Endodermal cell (in vitro differentiated cells): Measurements from ENCODE around the gene SYNE2. TPM values are rescaled to one million over a fixed set of nuclear protein-coding genes. Genes with fewer than 3 reads are reported as not detected.

Experiments
- DNase-seq: peaks from one replicate; pipeline ENCODE4 v3.0.0-alpha.2; 2017
- H3K27ac ChIP-seq: 2 replicates; pipeline ENCODE4 v1.5.1; 2013; ENCODE audit warnings: mild to moderate bottlenecking, low read depth, low read length, moderate library complexity
- H3K27me3 ChIP-seq: 2 replicates; pipeline ENCODE4 v1.6.1; 2013; ENCODE audit warnings: mild to moderate bottlenecking, low read length, moderate library complexity; ENCODE audit not compliant: insufficient read depth, control insufficient read depth, poor library complexity, severe bottlenecking
- H3K36me3 ChIP-seq: 2 replicates; pipeline ENCODE4 v1.7.0; 2013; ENCODE audit warnings: mild to moderate bottlenecking, low read length, moderate library complexity; ENCODE audit not compliant: control insufficient read depth, insufficient read depth
- H3K4me1 ChIP-seq: one replicate; pipeline ENCODE4 v1.7.0; 2013; ENCODE audit warnings: low read length; ENCODE audit not compliant: control insufficient read depth, insufficient read depth
- H3K4me3 ChIP-seq: 2 replicates; pipeline ENCODE4 v1.5.1; 2013; ENCODE audit warnings: mild to moderate bottlenecking, low read length, moderate library complexity
- H3K9ac ChIP-seq: 2 replicates; pipeline ENCODE4 v1.6.1; 2013; ENCODE audit warnings: mild to moderate bottlenecking, low read length, moderate library complexity; ENCODE audit not compliant: poor library complexity, severe bottlenecking; ENCODE audit errors: extremely low read depth
- H3K9me3 ChIP-seq: 2 replicates; pipeline ENCODE4 v1.6.1; 2013; ENCODE audit warnings: mild to moderate bottlenecking, low read length, moderate library complexity; ENCODE audit not compliant: control insufficient read depth
- H3K27ac Mint-ChIP-seq: 2 replicates; pipeline ENCODE4 v1.8.0; 2020; ENCODE audit warnings: mixed read lengths
- H3K27me3 Mint-ChIP-seq: 2 replicates; pipeline ENCODE4 v1.8.0; 2021; ENCODE audit warnings: mild to moderate bottlenecking, mixed read lengths; ENCODE audit not compliant: insufficient read depth
- H3K36me3 Mint-ChIP-seq: 2 replicates; pipeline ENCODE4 v1.8.0; 2020; ENCODE audit warnings: low read depth, mixed read lengths
- H3K4me1 Mint-ChIP-seq: 2 replicates; pipeline ENCODE4 v1.8.0; 2020; ENCODE audit warnings: mixed read lengths
- H3K4me3 Mint-ChIP-seq: 2 replicates; pipeline ENCODE4 v1.8.0; 2020; ENCODE audit warnings: mild to moderate bottlenecking, moderate library complexity, mixed read lengths
- H3K9me3 Mint-ChIP-seq: 2 replicates; pipeline ENCODE4 v1.8.0; 2020; ENCODE audit warnings: mild to moderate bottlenecking, mixed read lengths
- CTCF ChIP-seq: fragments of 200-600 bp; sonication (generic); conservative IDR thresholded peaks from 2 replicates; pipeline ENCODE4 v1.5.0; 2021; ENCODE audit warnings: antibody characterized with exemption, mild to moderate bottlenecking
- WGBS, 2 experiments: methylation state at CpG; one replicate each; pipeline versions ENCODE4 v1.1.5 to v1.1.7; 2013; ENCODE audit warnings: missing lambda C conversion rate in 2 of 2, mixed read lengths in 1 of 2; ENCODE audit not compliant: insufficient coverage in 1 of 2, insufficient read length in 1 of 2; 5-methylcytosine and 5-hydroxymethylcytosine counted together
- total RNA-seq, 2 donors: library from RNA; stranded (reverse); fragmentation: NEBNext Ultra II Directional in 1 of 2; extraction: Animal tissue kit (Norgen Biotek cat#: 25700) in 1 of 2; gene quantifications; 2 replicates in 1 of 2; 3 replicates in 1 of 2; pipeline ENCODE4 v1.2.1, GENCODE V29; 2021

SYNE2 gene
- total RNA-seq, 2 donors from 2014 or later: 65.8 to 70.0 TPM

DNA sequence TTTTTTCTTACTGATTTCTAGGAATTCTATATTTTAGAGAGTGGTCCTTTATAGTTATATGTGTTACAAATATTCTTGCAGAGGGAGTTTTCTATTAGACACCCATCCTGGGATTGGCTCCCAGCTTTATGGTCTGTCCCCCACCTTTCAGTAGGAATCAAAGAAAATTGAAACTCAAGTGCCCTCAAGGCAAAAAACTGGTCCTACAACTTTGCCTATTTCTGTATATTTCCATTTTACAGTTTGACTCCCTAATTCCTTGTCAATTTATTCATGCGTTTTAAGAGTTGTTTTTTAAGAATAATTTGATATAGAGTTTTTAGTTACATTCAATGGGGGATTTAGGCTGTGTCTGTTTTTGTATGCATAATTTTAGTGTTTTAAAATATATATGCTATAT lies 208.9 kb downstream of the SYNE2 start:
- no CpG with 5 or more reads among the region's 1 CpG for WGBS, 2 experiments
- Histone ChIP-seq H3K36me3 (peaks cover 13% of the 10 kb centered on the region), H3K4me1 (peaks cover 2% of the 10 kb centered on the region), H3K27ac (no peak overlapping the region), H3K9me3 (no peaks in the 10 kb centered on the region), H3K27me3 (no peaks in the 10 kb centered on the region), H3K9ac (no peak overlapping the region), H3K4me3 (no peak overlapping the region)
- Mint-ChIP-seq H3K27ac (no peak overlapping the region), H3K4me1 (peaks cover 9% of the 10 kb centered on the region), H3K27me3 (no peaks in the 10 kb centered on the region), H3K9me3 (no peaks in the 10 kb centered on the region), H3K4me3 (no peak overlapping the region), H3K36me3 (peaks cover 11% of the 10 kb centered on the region)
- TF ChIP-seq CTCF: no peak
- DNase-seq: no peak

GRCh38 chr14:64062381-64063115 lies 209.7 kb downstream of the SYNE2 start:
- peaks cover 6% of the 10 kb centered on the region for H3K36me3 Mint-ChIP-seq
- Histone ChIP-seq H3K4me1 (peaks cover 2% of the 10 kb centered on the region), H3K9me3 (no peaks in the 10 kb centered on the region), H3K27ac (no peak overlapping the region), H3K9ac (no peak overlapping the region), H3K27me3 (no peaks in the 10 kb centered on the region), H3K4me3 (no peak overlapping the region), H3K36me3 (peaks cover 21% of the 10 kb centered on the region)
- no peak overlapping the region for H3K27ac Mint-ChIP-seq
- no peak for TF ChIP-seq CTCF
- no peaks in the 10 kb centered on the region for H3K9me3 Mint-ChIP-seq
- 93 to 100% methylated on average over 4 to 7 of the region's 7 CpGs for WGBS, 2 experiments
- no peaks in the 10 kb centered on the region for H3K27me3 Mint-ChIP-seq
- DNase-seq: no peak
- no peak overlapping the region for H3K4me3 Mint-ChIP-seq
- H3K4me1 Mint-ChIP-seq: peaks cover 9% of the 10 kb centered on the region

- H3K36me3 Mint-ChIP-seq: peaks cover 3% of the 10 kb centered on the region
- no peaks in the 10 kb centered on the region for H3K9me3 Mint-ChIP-seq
- Histone ChIP-seq H3K27ac (no peak overlapping the region), H3K36me3 (peaks cover 26% of the 10 kb centered on the region), H3K9me3 (no peaks in the 10 kb centered on the region), H3K9ac (no peak overlapping the region), H3K4me3 (no peak overlapping the region), H3K27me3 (no peaks in the 10 kb centered on the region), H3K4me1 (peaks cover 2% of the 10 kb centered on the region)
- DNase-seq: no peak
- no peaks in the 10 kb centered on the region for H3K27me3 Mint-ChIP-seq
- no peak for TF ChIP-seq CTCF
- WGBS, 2 experiments: 100% methylated on average over 2 of the region's 2 CpGs; no CpG with 5 or more reads in 1 of the 2 experiments
- H3K4me3 Mint-ChIP-seq: no peak overlapping the region
- H3K4me1 Mint-ChIP-seq: peaks cover 9% of the 10 kb centered on the region
- H3K27ac Mint-ChIP-seq: no peak overlapping the region
These were observed 211.6 kb downstream of the SYNE2 start for GRCh38 chr14:64064447-64064846.
